CD4-positive, alpha-beta T cell (primary cell): ENCODE measurements around the gene RIPK4. TPM values are rescaled to one million over a fixed set of nuclear protein-coding genes. Genes with fewer than 3 reads are reported as not detected.
A peak's percentile ranks its signal among the peaks of the same experiment; 100 is the strongest.

Source experiments
- ATAC-seq: fragments of 200-7000 bp; cut with Tn5 transposase; one replicate; pipeline ENCODE4 v1.10.0; 2022; ENCODE audit warnings: mild to moderate bottlenecking; ENCODE audit not compliant: poor library complexity
- CTCF ChIA-PET: fragments of 350-600 bp; sonication (Branson Sonifier 250); formaldehyde crosslinking; loops from one replicate; lab custom pipeline; 2021; ENCODE audit warnings: antibody characterized with exemption, inconsistent platforms; lab: Charles Lee
- POLR2A ChIA-PET: fragments of 350-600 bp; sonication (Branson Sonifier 250); formaldehyde crosslinking; loops from one replicate; lab custom pipeline; 2021; ENCODE audit warnings: antibody characterized with exemption, inconsistent platforms; lab: Charles Lee
- DNase-seq, 14 experiments: peaks; one replicate each; pipeline ENCODE4 v3.0.0-alpha.2; 2013 to 2020; ENCODE audit warnings: mixed read lengths in 2 of 14
- H3K27ac ChIP-seq, 2 donors: one replicate each; pipeline versions ENCODE4 v1.5.1 to v1.7.0; 2013; ENCODE audit warnings: low read length in 2 of 2, low read depth in 1 of 2, mild to moderate bottlenecking in 1 of 2
- H3K27me3 ChIP-seq, 2 experiments: 1 replicate in 1 of 2; 2 replicates in 1 of 2; pipeline versions ENCODE4 v1.6.1 to v1.7.0; 2013; ENCODE audit warnings: low read length in 2 of 2, control low read depth in 1 of 2, mild to moderate bottlenecking in 1 of 2, moderate library complexity in 1 of 2; ENCODE audit not compliant: insufficient read depth in 2 of 2, control insufficient read depth in 1 of 2
- H3K36me3 ChIP-seq: one replicate; pipeline ENCODE4 v1.6.1; 2013; ENCODE audit warnings: low read length, control low read depth; ENCODE audit not compliant: insufficient read depth
- H3K4me1 ChIP-seq: one replicate; pipeline ENCODE4 v1.6.1; 2013; ENCODE audit warnings: low read length, control low read depth; ENCODE audit not compliant: insufficient read depth
- H3K4me3 ChIP-seq: one replicate; pipeline ENCODE4 v1.5.1; 2013; ENCODE audit warnings: mild to moderate bottlenecking, low read length, moderate library complexity
- H3K9me3 ChIP-seq, 2 experiments: 1 replicate in 1 of 2; 2 replicates in 1 of 2; pipeline versions ENCODE4 v1.6.1 to v1.7.0; 2013; ENCODE audit warnings: low read length in 2 of 2, mild to moderate bottlenecking in 2 of 2, control low read depth in 1 of 2, moderate library complexity in 1 of 2; ENCODE audit not compliant: control insufficient read depth in 1 of 2, insufficient read depth in 1 of 2
- H3K27ac Mint-ChIP-seq: one replicate; pipeline ENCODE4 v1.8.0; 2020; ENCODE audit warnings: mixed read lengths
- H3K27me3 Mint-ChIP-seq: one replicate; pipeline ENCODE4 v1.8.0; 2021; ENCODE audit warnings: mixed read lengths
- H3K36me3 Mint-ChIP-seq: one replicate; pipeline ENCODE4 v1.8.0; 2021; ENCODE audit warnings: low read depth, mixed read lengths
- H3K4me1 Mint-ChIP-seq: one replicate; pipeline ENCODE4 v1.8.0; 2021; ENCODE audit warnings: low read depth, mixed read lengths
- H3K4me3 Mint-ChIP-seq: one replicate; pipeline ENCODE4 v1.8.0; 2020; ENCODE audit warnings: mild to moderate bottlenecking, mixed read lengths
- H3K9me3 Mint-ChIP-seq: one replicate; pipeline ENCODE4 v1.8.0; 2020; ENCODE audit warnings: mixed read lengths
- intact Hi-C, 2 experiments: fragments of 100-400 bp; cut with DNase I in 1 of 2; cut with micrococcal nuclease in 1 of 2; formaldehyde crosslinking; loops; one replicate each; pipeline versions ENCODE4 v1.15.1 to v1.9.0; 2023 to 2025; cut with DNase I, micrococcal nuclease
- total RNA-seq, 174 experiments: library from RNA in 2 of 174; stranded (reverse) in 2 of 174; gene quantifications; one replicate each; pipeline ENCODE4 v1.2.3 and lab custom pipeline; 2021 to 2026
- TF ChIP-seq, protein P1 (sequence below): fragments of 200-600 bp; IDR thresholded peaks from one replicate; pipeline ENCODE4 v1.8.0; 2022; ENCODE audit warnings: antibody characterized with exemption, mild to moderate bottlenecking

The RIPK4 gene
- total RNA-seq, 2 experiments from 2014 or later, result 2.5 to 3.0 TPM

DNA sequence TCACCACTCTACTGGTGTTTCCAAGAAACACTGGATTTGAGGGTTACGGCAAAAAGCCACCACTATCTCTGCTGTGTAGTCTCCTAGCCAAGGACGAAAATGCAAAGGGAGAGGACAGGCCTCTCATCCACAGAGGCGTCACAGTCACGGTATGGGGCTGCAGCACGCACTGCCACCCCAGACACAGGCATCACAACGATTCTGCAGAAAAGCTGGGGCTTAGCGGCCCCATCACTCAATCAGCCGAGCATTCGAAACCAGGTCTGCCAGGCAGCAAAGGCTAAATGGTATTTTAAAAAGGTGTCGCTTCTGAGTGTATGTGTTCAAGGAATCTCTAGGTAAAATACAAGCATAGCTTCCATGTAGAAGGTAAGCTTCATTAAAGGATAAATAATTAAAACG lies 1.4 kb downstream of the RIPK4 start:
- TF ChIP-seq, protein P1, sequence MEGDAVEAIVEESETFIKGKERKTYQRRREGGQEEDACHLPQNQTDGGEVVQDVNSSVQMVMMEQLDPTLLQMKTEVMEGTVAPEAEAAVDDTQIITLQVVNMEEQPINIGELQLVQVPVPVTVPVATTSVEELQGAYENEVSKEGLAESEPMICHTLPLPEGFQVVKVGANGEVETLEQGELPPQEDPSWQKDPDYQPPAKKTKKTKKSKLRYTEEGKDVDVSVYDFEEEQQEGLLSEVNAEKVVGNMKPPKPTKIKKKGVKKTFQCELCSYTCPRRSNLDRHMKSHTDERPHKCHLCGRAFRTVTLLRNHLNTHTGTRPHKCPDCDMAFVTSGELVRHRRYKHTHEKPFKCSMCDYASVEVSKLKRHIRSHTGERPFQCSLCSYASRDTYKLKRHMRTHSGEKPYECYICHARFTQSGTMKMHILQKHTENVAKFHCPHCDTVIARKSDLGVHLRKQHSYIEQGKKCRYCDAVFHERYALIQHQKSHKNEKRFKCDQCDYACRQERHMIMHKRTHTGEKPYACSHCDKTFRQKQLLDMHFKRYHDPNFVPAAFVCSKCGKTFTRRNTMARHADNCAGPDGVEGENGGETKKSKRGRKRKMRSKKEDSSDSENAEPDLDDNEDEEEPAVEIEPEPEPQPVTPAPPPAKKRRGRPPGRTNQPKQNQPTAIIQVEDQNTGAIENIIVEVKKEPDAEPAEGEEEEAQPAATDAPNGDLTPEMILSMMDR, result no peak
- POLR2A ChIA-PET, result interaction anchor here (0.8 kb wide), 1 partner anchor 430 kb away, joined by 3 read pairs; no protein-coding TSS in a partner anchor
- peaks cover 57 to 85% of the 10 kb centered on the region in 2 experiments for H3K27me3 ChIP-seq
- ATAC-seq (no peak), DNase-seq (no peak)
- no peak overlapping the region for H3K4me3 ChIP-seq
- no peaks in the 10 kb centered on the region for H3K36me3 Mint-ChIP-seq
- H3K9me3 Mint-ChIP-seq, result no peaks in the 10 kb centered on the region
- no peak overlapping the region for H3K27ac ChIP-seq
- H3K4me1 Mint-ChIP-seq, result peaks cover 46% of the 10 kb centered on the region
- CTCF ChIA-PET, result no interaction called here
- H3K4me1 ChIP-seq, result peaks cover 49% of the 10 kb centered on the region
- peaks cover 86% of the 10 kb centered on the region for H3K27me3 Mint-ChIP-seq
- no peak overlapping the region for H3K27ac Mint-ChIP-seq
- intact Hi-C loops, result no loop called here
- peaks cover 0 to 10% of the 10 kb centered on the region in 2 experiments for H3K9me3 ChIP-seq
- peak overlapping the region; percentile 49 for H3K4me3 Mint-ChIP-seq
- no peaks in the 10 kb centered on the region for H3K36me3 ChIP-seq

DNA sequence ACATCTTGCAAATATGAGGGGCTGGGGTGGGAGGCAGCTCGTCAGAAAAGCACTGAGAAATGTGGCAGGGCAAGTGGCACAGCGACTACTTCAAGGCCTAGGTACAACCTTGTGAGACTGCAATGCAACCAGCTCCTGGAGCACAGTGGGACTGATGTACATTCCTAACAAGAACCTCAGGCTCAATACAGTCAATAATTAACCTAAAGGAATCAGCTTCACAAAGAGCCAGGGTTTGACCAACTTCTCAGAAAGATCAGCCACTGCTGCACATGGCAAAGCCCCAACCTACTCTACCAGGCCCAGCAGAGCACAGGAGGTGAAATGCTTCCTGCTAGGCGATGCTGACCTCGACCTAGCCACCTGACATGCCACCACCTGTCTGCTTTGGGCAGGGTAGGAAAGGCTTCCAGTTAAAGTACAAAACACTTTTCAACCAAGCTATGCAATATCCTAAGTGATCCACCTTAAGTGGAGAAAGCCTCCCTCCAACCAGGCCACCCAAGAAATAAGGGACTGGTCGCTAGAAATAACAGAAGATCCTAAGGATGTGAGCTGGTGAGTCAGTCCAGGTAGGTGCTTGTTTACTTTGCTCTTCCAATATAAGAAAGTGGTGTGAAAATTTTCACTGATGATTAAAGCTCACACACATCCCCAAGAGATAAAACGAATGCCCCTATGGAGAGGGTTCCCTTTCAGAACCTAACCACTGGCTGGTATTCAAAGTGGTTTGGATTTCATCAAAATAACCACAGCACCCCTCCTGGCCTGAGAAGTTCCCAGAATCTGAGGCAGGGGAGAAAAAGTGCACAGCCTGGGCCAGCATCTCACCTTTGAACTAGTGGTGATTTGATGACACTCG lies 2.1 kb downstream of the RIPK4 start:
- intact Hi-C loops, result no loop called here
- peak overlapping the region; percentile 49 for H3K4me3 Mint-ChIP-seq
- Histone ChIP-seq H3K27me3 (peaks cover 62 to 90% of the 10 kb centered on the region in 2 experiments), H3K4me3 (no peak overlapping the region), H3K27ac (no peak overlapping the region), H3K36me3 (no peaks in the 10 kb centered on the region), H3K4me1 (peaks cover 49% of the 10 kb centered on the region), H3K9me3 (peaks cover 0 to 10% of the 10 kb centered on the region in 2 experiments)
- H3K27ac Mint-ChIP-seq, result no peak overlapping the region
- DNase-seq (no peak), ATAC-seq (no peak)
- H3K9me3 Mint-ChIP-seq, result no peaks in the 10 kb centered on the region
- no peaks in the 10 kb centered on the region for H3K36me3 Mint-ChIP-seq
- peaks cover 46% of the 10 kb centered on the region for H3K4me1 Mint-ChIP-seq
- H3K27me3 Mint-ChIP-seq, result peaks cover 86% of the 10 kb centered on the region
- TF ChIP-seq, protein P1, result no peak
- ChIA-PET POLR2A (no interaction called here), CTCF (no interaction called here)

DNA sequence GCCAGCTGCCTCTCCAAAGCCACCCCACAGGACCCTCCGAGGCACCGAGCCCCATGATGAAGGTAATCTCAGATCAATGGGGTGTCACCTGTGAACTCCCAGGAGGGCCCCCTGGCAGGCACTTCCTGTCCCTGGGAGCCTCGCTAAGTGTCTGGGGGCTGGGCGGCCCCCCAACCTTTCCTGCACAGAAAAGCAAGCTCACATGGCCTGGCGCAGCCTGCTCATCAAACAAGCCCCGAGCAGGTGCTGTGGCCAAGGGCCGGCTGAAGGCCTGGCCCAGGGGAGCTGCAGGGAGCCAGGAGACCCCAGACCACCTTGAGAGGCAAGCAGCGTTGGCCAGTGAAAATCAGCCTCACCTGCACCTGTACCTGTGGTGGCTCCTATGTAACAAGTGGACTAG lies 2.9 kb downstream of the RIPK4 start:
- no peak overlapping the region for H3K4me3 ChIP-seq
- peaks cover 0 to 10% of the 10 kb centered on the region in 2 experiments for H3K9me3 ChIP-seq
- Mint-ChIP-seq H3K4me3 (no peak overlapping the region), H3K27me3 (peaks cover 85% of the 10 kb centered on the region), H3K9me3 (no peaks in the 10 kb centered on the region), H3K4me1 (peaks cover 44% of the 10 kb centered on the region), H3K36me3 (no peaks in the 10 kb centered on the region), H3K27ac (no peak overlapping the region)
- no peak for ATAC-seq
- POLR2A ChIA-PET, result no interaction called here
- no peak for DNase-seq
- H3K4me1 ChIP-seq, result peaks cover 47% of the 10 kb centered on the region
- no peak overlapping the region for H3K27ac ChIP-seq
- TF ChIP-seq, protein P1, result no peak
- peaks cover 68 to 93% of the 10 kb centered on the region in 2 experiments for H3K27me3 ChIP-seq
- no peaks in the 10 kb centered on the region for H3K36me3 ChIP-seq
- CTCF ChIA-PET, result no interaction called here
- intact Hi-C loops, result no loop called here
